Rectal smooth muscle tissue (tissue), 1 donor: ENCODE results near the gene C1orf74.
A peak's percentile ranks its signal among the peaks of the same experiment; 100 is the strongest.

Source experiments
- H3K27ac ChIP-seq: one replicate; pipeline ENCODE4 v1.7.0; 2013; ENCODE audit warnings: low read depth, low read length, inconsistent platforms
- H3K27me3 ChIP-seq: one replicate; pipeline ENCODE4 v1.7.0; 2013; ENCODE audit warnings: low read length; ENCODE audit not compliant: control insufficient read depth, insufficient read depth
- H3K36me3 ChIP-seq: one replicate; pipeline ENCODE4 v1.7.0; 2013; ENCODE audit warnings: low read length; ENCODE audit not compliant: control insufficient read depth, insufficient read depth
- H3K4me1 ChIP-seq: one replicate; pipeline ENCODE4 v1.7.0; 2013; ENCODE audit warnings: low read length; ENCODE audit not compliant: control insufficient read depth, insufficient read depth
- H3K4me3 ChIP-seq: one replicate; pipeline ENCODE4 v1.7.0; 2013; ENCODE audit warnings: low read length
- H3K9ac ChIP-seq: one replicate; pipeline ENCODE4 v1.7.0; 2013; ENCODE audit warnings: low read length

Gene C1orf74

DNA sequence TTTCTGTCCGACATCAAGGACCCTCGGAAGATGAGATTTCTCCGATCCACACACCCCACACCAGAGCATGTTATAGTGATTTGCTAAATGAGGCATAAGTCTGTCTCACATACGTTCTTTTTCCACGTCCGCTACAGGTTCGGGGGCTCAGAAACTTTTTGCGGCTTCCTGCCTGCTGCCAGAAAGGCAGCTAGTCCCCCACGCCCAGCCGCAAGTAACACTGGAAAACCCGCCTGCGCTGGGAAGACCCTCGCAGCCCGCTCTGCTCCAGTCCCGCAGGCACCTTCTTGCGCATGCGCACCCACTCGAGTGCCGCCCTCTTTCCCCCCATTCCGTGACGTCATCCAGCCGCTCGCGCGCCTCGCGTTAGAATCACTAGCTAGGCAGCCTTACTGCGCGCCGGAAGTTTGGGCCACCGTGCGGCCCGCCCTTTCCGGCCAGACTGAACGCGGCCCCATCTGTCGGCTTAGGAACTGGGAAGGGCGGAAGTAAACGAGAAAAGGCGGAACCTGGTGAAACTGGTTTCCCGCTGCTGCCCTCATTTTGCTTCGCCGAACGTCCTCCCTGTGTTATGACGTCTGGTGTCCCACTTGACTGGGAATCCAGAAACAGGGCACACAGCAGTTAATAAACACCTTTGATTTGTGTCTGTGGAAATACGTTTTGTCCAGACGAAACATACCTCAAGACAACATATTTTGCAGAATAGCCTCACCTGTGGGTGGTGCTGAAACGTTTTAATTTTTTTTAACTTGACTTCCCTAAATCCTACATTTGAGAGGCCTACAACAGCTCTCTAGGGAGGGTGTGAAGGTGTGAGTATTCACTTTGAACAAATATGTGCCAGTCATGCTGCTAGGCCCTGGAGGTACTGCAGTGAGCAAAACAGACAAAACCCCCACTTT is at the start of gene C1orf74:
C1orf74 (minus strand) TSS at position 295 of the 905 bp plus-strand sequence. CDS start 925 bp downstream, outside the sequence.
- Histone ChIP-seq H3K4me3 (peak within 1 kb of the TSS; percentile 81), H3K4me1 (peaks cover 21% of the 10 kb centered on the region), H3K9ac (peak within 1 kb of the TSS; percentile 70), H3K27ac (peak within 1 kb of the TSS; percentile 89), H3K36me3 (no peaks in the 10 kb centered on the region), H3K27me3 (no peaks in the 10 kb centered on the region)

DNA sequence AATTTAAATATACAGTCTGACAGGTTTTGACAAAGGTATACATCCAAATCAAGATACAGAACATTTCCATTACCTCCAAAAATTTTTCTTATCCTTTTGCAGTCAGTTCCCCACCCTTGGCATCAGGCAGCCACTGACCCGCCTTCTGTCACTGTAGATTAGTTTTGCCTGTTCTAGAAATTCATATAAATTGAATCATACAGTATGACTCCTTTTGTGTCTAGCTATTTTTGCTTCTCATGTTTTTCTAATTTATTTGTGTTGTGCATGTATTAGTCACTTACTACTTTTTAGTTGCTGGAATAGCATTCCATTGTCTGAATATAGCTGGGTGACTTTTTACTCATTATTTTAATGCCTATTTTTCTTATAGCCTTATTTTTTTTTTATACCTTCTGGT is 47.3 kb upstream of the C1orf74 start:
- no peak overlapping the region for H3K9ac ChIP-seq
- H3K4me3 ChIP-seq = no peak overlapping the region
- H3K27me3 ChIP-seq = no peaks in the 10 kb centered on the region
- H3K36me3 ChIP-seq = peaks cover 13% of the 10 kb centered on the region
- H3K4me1 ChIP-seq = no peaks in the 10 kb centered on the region
- H3K27ac ChIP-seq = no peak overlapping the region

DNA sequence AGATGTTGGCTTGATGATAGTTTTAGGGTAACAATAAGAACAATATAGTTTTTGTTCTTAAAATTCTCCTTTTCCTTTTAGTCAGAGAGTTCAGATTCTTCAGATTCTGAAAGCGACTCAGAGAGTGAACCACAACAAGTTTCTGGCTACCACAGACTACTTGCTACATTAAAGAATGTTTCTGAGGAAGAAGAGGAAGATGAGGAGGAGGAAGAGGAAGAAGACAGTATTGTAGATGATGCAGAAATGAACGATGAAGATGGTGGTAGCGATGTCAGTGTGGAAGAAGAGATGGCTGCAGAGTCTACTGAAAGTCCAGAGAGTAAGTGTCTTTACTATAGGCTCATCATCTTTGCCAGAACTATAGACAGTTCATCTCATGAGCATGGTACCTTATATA is 46.4 kb upstream of the C1orf74 start:
- H3K36me3 ChIP-seq = peaks cover 13% of the 10 kb centered on the region

DNA sequence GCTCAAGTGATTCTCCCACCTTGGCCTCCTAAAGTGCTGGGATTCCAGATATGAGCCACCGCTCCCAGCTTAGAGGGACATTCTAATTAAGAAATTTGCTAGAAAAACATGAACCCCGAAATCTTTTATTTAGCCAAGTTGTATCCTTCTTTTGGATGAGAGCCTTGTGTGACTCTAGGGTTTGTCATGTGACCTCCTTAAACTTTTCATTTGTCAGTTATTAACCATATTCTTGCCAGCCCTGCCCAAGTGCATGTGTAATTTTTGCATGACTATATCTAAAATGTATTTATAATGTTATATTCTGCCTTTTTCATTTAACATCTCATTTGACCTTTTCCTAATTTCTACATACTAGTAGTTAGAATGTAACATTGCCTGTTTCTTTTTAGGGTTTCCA is 45.4 kb upstream of the C1orf74 start:
- Histone ChIP-seq H3K9ac (no peak overlapping the region), H3K4me1 (no peaks in the 10 kb centered on the region), H3K27me3 (no peaks in the 10 kb centered on the region), H3K4me3 (no peak overlapping the region), H3K27ac (no peak overlapping the region), H3K36me3 (peaks cover 10% of the 10 kb centered on the region)

More for the DNA sequence above, 46.4 kb upstream of the C1orf74 start:
- no peaks in the 10 kb centered on the region for H3K4me1 ChIP-seq
- no peak overlapping the region for H3K9ac ChIP-seq
- H3K27me3 ChIP-seq = no peaks in the 10 kb centered on the region
- H3K4me3 ChIP-seq = no peak overlapping the region
- no peak overlapping the region for H3K27ac ChIP-seq

DNA sequence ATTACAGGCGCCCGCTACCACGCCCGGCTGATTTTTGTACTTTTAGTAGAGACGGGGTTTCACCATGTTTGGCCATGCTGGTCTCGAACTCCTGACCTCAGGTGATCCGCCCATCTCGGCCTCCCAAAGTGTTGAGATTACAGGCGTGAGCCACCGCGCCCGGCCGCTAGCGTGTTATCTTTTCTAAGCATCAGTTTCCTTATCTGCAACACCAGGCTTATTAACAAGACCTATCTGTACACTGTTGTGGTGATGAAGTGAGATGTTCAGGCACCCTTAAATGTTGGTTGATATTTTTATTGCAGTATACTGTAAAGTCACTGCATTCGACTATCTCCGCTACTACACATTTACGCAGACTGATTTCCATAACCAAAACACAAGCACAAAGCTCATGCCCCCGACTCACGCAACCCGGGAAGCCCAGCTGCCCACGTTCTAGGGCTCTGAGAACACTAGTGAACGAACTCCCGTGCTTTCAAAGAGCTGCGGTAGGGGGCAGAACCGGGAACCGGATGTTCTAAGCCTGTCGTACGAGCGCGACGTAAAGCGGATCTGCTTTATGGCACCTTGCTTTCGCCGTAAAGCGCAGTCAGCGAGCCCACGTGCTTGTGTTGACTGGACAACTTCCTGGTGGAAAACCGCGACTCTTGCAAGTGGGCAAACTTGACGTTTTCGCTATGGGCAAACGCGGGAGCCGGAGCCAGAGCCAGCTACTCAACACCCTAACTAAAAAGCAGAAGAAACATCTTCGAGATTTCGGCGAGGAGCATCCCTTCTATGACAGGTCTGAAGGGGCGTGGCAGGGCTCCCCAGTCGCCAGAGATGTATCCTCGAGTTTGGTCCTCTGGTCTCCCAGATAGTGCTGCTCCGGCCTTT is 43.3 kb upstream of the C1orf74 start, which contains the start of gene UTP25:
UTP25 (plus strand) TSS at position 589 of the 879 bp plus-strand sequence; CDS start at position 681, 92 bp downstream.
- Histone ChIP-seq H3K4me3 (peak within 1 kb of the TSS; percentile 93), H3K36me3 (peaks cover 2% of the 10 kb centered on the region)

DNA sequence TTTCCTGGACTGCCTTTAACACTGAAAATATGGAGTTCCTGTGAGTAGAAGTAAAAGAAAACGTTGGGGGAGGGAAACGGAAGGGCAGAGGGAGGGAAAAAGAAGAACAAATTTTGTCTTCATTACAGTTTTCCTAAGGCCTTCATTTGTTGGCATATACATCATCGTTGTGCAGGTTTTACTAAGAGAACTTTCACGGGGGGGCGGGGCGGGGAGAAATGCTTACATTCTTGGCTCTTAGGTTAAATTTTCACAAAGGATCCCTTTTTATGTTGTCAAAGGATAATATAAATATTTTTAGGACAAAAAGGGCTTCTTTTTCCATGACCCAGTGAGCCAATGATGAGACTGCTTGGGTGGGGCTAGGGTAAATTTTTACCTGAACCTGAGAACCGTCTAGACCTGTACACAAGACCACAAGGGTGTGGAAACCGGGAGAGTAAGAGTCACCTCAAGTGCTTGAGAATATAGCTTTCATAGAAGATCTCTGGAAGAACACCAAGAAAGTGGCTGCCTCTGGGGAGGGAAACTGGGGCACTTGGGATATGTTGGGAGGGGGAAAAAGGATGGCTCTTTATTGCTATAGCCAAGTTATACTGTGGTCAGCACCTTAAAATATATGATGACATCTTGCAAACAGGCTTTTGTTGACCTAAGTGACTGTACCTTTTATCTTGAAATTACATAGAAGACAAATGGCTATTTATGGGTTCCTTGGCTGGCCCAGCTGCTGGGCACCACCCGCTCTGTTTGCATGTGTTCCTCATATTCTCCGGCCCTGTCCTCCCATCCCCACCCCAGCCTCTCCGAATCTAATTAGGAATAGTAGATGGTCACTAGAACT is 41.5 kb upstream of the C1orf74 start:
- no peak overlapping the region for H3K27ac ChIP-seq
- H3K36me3 ChIP-seq = no peaks in the 10 kb centered on the region
- H3K9ac ChIP-seq = no peak overlapping the region
- H3K27me3 ChIP-seq = no peaks in the 10 kb centered on the region
- no peaks in the 10 kb centered on the region for H3K4me1 ChIP-seq
- no peak overlapping the region for H3K4me3 ChIP-seq

More for the DNA sequence above, 43.3 kb upstream of the C1orf74 start, which contains the start of gene UTP25:
- Histone ChIP-seq H3K27me3 (no peaks in the 10 kb centered on the region), H3K9ac (no peak within 1 kb of the TSS), H3K4me1 (no peaks in the 10 kb centered on the region), H3K27ac (peak within 1 kb of the TSS; percentile 45)

DNA sequence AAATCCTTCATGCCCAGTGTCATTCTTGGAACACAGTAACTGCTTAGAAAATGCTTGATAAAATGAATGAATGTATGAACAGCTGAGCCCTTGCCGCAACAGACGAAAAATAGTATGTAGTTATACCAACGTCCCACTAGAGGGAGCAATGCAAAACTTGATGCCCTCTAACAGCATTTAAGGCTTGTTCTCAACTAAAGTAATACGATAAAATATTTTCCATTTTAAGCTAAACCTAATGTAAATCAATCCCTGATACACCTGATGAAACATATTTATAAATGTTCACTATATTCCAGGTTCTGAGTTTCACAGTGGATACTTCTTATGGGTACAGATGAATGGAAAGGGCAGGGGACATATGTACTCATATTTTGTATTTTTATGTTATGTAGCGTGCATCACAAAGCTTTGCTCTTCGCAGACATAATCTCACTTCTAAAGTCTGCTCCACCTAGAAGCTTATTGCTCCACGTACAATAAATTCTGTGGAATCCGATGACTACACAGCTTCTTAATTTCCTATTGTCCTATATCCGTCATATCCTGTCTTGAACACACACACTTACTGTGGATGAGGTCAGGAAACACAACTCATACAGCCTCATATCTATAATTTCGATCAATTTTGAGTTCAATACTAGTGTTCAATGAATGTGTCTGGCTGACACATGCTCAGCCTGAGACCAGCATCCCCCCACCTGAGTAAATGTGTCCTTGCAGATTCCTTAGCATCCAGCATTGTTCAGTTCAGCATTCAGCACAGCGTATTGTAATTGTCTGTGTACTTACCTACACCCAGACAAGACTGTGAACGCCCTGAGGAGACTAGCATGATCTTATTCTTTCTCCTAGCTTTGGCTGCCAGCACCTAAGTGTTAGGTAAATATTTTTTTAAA is 39.0 kb upstream of the C1orf74 start:
- no peaks in the 10 kb centered on the region for H3K27me3 ChIP-seq
- no peak overlapping the region for H3K9ac ChIP-seq
- no peaks in the 10 kb centered on the region for H3K4me1 ChIP-seq
- no peak overlapping the region for H3K27ac ChIP-seq
- H3K36me3 ChIP-seq = no peaks in the 10 kb centered on the region
- no peak overlapping the region for H3K4me3 ChIP-seq

DNA sequence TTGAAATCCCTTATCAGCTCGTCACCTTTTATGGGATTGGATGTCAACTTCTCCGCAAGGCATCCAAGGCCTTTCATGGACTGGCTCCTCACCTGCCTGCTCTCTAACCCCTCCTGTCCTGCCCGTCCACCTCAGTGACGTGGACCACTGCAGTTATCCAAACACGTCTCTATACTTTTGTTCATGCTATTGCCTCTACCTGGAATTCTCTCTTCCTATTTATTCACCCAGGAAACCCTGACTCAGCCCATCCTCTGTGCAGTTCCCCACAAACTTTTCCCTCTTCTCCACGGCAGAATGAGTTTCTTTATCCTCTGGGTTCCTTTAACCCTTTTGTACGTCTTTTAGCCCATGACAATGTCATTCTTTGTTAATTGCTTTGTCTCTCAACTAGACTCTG is 38.3 kb upstream of the C1orf74 start:
- no peaks in the 10 kb centered on the region for H3K4me1 ChIP-seq
- no peak overlapping the region for H3K27ac ChIP-seq
- H3K4me3 ChIP-seq = no peak overlapping the region
- H3K9ac ChIP-seq = no peak overlapping the region
- no peaks in the 10 kb centered on the region for H3K36me3 ChIP-seq
- H3K27me3 ChIP-seq = no peaks in the 10 kb centered on the region

DNA sequence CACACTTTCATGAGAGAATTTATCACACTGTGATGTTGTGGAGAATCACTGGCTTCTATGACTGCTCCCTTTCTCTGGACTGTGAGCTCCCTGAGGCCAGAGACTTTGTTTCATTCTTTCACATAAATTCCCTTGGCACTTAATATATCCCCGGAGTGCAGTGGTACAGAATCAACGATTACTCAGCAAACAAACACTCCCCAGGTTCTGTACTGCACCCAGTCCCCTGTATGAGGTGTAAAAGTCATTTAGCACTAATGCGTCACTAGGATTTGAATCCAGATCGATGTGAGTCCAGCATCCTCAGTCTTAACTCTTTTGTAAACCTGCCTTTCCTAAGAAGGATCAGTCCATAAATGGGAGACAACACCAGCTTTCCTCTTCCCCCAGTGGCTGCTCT is 36.6 kb upstream of the C1orf74 start:
- H3K27me3 ChIP-seq = peaks cover under 1% of the 10 kb centered on the region
- no peaks in the 10 kb centered on the region for H3K4me1 ChIP-seq
- no peak overlapping the region for H3K27ac ChIP-seq
- no peak overlapping the region for H3K4me3 ChIP-seq
- H3K36me3 ChIP-seq = no peaks in the 10 kb centered on the region
- no peak overlapping the region for H3K9ac ChIP-seq

DNA sequence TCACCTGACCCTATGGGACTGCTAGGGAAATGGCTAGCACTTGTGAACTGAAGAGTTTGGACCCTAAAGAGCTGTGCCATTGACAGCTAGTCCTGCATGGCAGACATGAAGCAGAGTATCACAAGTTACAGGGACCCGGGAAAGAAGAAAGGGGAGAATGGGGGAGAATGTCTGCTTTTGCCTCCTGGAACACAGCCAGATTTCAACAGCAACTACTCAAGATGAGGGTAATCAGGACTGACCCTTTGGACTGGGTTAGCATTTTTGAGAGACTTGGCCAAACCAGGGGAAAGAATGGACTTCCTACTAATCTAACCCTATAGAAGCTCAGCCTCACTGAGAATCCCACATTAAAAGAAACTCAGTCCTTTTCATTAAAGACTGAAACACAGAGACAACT is 34.7 kb upstream of the C1orf74 start:
- H3K4me3 ChIP-seq = no peak overlapping the region
- no peak overlapping the region for H3K9ac ChIP-seq
- peaks cover 2% of the 10 kb centered on the region for H3K27me3 ChIP-seq

DNA sequence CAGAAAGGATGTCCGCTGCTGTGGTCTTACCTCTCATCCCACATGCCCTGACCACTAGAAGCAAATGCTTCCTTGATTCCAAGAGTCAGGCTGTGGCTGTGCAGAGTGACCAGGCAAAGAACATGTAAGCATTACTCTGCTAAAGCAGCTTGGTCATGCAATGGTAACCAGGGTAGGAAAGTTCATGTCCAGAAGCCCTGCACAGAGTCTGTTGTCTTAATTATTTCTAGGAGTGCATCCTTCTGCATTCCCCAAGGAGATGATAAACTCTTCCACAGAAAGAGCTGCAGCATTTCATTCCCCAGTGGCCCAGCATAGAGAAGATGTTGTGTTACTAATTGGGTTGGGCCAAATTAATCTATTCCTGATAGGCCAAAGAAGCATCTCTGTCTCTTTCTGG is 33.3 kb upstream of the C1orf74 start:
- H3K36me3 ChIP-seq = no peaks in the 10 kb centered on the region
- no peak overlapping the region for H3K27ac ChIP-seq
- H3K4me3 ChIP-seq = no peak overlapping the region
- no peak overlapping the region for H3K9ac ChIP-seq
- no peaks in the 10 kb centered on the region for H3K4me1 ChIP-seq
- peaks cover 2% of the 10 kb centered on the region for H3K27me3 ChIP-seq

More for the DNA sequence above, 34.7 kb upstream of the C1orf74 start:
- Histone ChIP-seq H3K36me3 (no peaks in the 10 kb centered on the region), H3K4me1 (no peaks in the 10 kb centered on the region), H3K27ac (no peak overlapping the region)
